ENCODE results near the gene ANGPTL8. TPM values are rescaled to one million over a fixed set of nuclear protein-coding genes. Genes with fewer than 3 reads are reported as not detected.

ANGPTL8 gene
- polyA plus RNA-seq, 3 donors = 0.19 to 0.96 (median 0.74) TPM

DNA sequence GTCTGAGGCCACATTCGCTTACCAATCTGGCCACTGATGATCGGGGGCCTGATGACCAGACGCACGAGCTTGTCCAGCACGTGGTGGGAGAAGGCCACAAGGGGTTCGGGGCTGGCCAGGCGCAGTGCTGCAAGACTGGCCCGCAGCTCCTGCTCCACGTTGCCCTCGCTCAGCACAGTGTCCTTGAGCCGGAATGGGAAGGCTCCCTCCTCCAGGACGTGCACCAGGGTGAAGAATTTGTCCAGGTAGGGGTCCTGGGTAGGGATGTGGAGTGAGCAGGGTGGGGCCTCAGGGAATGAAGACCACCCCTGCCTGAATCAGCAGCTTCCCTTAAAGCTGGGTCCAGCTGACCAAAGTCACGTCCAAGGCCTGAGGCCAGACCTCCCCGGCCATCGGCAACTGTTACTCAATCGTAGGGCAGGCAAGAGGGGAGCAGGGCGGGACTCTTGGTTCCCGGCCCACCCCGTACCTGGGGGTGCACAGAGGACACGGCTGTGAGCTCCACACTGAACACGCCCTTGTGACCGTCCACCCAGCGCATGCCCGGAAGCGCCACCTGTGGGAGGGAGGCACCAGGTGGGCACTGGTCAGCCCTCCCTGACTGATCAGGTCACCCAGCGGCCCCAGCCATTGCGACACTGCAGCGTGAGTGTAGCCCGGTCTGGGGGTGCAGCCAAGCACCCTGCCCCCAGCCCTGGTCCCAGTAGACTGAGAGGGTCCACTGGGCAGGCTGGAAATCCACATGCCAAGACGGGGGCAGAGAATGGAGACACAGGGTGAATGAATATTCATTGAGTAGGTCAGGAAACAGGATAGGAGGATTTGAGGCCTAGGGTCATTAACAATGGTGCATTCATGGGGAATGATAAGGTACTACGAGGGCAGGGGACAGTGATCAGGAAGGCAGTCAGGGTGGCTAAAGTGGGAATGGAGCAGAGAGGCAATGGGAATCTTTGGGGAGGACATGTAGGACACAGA is 2.8 kb upstream of the ANGPTL8 start:
- no peak for DNase-seq

DNA sequence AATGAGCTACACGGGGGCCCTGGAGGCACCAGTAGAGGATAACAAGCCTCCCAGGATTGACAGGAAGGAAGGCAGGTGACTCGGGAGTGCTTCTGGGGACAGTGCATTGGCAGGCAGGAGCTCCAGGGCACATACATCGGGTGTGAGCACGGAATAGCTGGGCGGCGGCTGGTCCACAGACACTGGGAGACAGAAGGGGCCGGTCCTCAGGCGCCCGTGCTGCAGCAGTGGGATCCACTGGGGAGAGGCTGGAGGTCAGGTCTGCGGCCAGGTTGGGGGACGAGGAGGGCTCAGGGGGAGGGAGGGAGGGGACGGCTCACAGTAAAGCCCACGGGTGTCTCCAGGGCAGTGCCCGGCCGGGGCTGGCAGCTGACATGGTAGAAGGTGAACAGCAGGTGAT is 2.1 kb upstream of the ANGPTL8 start:
- no peak for DNase-seq

DNA sequence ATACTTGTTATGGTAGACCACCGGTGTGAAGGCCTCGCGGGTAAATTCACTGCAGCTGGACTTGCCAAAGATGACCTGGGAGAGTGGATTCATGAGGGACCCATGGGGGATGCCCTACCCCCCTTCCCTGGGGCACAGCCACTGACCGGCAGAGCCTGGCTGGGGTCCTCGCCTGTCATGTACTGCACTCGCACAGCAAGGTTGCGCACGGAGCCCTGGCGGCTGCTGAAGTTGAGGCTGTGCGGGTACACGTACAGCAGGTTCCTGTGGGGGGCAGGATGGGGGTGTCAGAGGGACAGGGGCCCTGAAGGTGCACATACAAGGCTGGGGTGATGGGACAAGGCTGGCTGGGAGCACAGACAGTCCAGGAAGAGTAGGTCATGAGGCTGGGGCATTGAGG is 1.4 kb upstream of the ANGPTL8 start:
- DNase-seq = no peak

DNA sequence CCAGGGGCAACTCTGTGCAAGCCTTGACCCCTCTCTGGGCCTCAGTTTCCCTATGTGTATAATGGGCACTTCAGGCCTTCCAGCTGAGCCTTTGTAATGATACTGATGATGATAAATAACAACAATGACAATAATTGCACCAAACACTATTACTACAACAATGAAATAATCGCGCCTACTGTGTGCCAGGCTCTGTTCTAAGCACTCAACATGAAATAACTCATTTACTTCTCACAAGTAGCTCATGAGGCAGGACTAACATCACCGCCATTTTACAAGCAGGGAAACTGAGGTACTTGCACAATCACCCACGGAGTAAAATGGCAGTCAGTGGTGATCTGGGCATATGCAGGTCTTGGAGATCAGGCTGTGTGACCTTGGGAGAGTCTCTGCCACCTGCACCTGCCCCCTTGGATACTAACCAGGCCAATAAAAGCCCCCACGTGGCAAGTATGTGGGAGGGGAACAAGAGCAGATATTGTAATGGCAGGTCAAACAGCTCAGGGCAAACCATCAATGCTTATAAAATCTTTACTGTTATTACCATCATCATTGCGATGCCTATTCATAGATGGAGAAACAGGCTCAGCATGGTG is 540 bp upstream of the ANGPTL8 start:
- DNase-seq = no peak

DNA sequence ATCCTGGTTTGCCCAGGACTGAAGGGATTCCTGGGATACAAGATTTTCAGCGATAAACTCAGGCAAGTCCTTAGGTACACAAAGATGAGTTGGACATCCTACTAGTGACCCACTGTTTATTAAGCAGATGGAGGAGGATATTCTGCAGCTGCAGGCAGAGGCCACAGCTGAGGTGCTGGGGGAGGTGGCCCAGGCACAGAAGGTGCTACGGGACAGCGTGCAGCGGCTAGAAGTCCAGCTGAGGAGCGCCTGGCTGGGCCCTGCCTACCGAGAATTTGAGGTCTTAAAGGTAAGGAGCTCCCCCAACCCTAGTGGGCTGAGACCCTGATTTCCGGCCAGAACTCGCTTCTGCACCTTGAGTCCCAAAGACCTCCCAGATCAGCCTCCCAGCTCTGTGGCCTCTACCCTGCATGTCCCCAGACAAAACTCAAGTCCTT is 607 bp downstream of the ANGPTL8 start:
- DNase-seq = no peak

DNA sequence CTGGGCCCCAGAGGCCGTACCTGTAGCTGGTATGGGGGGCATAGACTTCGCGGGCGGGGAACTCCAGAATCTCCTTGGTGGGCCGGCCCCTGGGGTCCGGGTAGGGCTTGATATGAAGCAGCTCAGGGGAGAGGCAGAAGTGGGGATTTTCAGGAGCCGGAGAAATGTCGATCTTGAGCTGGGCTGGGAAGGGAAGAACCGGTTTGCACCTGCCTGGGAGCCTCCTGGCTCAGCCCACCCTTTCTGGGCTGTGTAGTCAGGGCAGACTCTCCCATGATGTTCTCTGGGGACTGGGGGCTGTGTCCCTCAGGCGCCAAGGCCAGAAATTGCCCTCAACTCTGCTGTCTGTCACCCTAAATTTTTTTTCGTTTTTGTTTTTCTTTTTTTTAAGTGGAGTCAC is 2.6 kb downstream of the ANGPTL8 start:
- DNase-seq = no peak

DNA sequence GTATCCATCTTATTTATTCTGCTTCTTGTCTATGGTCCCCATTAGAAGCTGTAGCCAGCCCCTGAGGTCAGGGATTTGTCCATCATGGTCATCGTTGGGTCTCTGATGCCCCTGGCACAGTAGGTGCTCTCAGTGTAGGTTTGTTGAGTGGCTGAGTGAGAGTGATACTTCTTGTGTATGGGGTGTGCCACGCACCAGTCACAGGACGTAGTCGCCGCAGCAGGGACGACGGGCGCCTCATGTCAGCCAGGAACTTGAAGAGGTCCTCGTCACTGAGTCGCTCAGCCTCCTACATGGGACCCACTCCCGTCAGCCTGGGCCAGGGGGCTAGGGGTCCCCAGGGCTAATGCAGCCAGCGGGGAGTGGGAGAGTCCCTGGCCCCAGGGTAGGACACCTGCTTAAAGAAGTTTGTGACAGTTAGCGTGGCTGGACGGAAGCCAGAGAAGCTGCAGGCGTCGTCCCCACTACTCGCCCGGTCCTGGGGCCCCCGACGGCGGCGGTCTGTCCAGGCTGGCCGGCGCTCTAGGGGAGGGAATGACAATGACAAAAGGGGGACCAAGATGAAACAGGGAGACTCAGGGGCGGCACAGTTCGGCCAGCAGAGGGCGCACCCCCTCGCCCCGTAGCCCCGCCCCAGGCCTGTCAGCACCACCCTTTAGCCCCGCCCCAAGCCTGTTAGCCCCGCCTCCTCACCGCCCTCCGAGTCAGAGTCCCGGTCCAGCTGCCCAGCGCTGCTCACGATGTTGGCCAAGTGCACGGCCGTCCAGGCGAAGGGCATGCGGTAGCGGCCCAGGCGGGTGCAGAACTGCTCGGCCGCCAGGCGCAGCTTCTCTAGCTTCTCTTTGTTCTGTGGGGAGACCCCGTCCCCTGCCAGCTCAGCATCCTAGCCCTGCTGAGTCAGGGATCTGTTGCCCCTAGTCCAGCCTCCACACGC is 3.7 kb downstream of the ANGPTL8 start:
- DNase-seq = peak; percentile 74

DNA sequence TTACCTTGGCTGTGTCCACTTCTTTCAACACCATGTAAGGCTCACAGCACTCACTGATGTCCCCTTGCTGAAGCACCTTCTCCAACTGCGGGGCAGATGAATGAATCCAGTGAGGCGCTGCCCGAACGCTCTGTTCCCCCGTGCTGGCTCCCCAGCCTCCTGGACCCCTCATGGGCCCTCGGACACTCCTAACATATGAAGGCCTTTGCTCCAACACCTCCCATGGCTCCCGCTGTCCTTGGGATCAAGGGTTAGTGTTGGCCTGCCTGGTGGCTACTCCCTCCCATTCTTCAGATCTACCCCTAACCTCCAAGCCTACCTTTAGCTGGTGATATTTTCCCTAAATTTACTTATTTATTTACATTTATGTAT is 4.4 kb downstream of the ANGPTL8 start:
- no peak for DNase-seq

DNA sequence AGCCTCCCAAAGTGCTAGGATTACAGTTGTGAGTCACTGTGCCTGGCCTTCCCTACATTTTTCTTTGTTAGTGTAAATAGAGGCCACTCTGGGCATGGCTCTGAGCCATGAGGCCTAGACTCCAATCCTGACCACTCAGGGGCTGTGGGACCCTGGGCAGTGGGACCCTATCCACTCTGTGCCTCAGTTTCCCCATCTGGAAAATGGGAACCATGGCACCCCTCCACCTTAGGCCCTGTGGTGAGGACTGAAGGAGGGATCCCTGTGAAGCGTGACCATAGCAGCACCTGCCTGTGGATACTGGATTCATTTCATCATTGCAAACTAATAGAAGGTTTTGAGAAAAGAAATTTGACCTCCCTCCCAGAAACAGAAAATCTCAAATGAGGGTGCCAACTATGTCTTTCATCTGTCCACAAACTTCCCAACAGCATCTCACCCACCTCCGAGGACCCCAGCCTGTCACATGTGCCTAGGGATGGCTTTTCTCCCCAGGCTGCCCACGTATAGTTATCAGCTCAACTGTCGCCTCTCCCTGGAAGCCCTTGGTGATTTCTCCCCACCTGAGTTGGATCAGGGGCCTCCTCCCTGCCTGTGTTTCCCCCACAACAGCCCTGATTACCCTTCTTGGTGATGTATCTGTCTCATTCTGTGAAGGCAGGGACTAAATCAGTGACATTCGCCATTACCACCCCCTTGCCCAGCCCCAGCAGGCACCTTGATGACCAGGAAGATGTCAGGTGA is 5.6 kb downstream of the ANGPTL8 start:
- DNase-seq = no peak

DNA sequence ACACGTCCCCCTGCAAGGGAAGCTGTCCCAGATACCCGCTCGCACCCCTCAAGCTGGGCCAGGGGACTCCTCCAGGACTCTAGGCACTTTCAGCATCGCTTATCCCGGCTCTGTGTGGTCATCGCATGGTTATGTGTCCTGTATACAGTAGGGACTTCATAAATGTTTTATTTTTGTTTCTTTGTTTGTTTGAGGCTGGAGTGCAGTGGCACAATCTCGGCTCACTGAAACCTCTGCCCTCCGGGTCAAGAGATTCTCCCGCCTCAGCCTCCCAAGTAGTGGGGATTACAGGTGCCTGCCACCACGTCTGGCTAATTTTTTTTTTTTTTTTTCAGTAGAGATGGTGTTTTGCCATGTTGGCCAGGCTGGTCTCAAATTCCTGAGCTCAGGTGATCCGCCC is 7.5 kb downstream of the ANGPTL8 start:
- DNase-seq = no peak

DNA sequence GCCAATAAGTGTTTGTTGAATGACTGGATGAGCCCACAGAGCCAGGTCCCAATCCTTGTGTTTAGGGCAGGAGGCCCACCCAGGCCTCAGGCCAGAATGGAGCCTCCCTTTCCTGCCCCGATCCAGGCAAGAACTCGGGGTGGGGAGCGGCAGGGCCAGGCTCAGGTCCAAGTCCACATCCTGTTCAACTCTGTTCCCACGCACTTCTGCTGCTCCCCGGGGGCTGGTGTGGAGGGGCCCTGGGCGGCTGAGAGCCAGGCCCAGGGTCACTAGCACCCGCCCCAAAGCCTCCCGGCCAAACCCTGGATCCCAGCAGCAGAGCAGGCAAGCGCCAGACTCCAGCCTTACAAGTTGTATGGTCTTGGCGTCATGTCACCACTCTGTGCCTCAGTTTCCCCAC is 8.0 kb downstream of the ANGPTL8 start:
- no peak for DNase-seq

DNA sequence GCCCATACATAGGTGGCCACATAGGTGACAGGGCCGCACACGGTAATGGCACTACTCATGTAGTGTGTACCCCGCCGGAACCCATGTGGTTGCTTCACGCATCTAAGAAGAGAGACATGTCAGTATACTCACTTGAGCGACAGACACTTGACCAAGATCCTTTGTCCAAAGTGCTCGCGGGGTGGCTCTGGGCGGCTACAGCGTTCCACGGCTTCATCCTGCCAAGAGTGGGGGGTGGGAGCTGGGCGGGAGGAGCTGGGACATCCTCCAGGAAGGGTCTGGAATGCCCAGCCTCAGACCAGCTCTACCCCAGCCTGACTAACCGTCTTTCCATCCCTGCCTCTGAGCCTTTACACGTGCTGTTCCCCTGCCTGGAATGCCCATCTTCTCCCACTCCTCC is 8.5 kb downstream of the ANGPTL8 start:
- DNase-seq = no peak

DNA sequence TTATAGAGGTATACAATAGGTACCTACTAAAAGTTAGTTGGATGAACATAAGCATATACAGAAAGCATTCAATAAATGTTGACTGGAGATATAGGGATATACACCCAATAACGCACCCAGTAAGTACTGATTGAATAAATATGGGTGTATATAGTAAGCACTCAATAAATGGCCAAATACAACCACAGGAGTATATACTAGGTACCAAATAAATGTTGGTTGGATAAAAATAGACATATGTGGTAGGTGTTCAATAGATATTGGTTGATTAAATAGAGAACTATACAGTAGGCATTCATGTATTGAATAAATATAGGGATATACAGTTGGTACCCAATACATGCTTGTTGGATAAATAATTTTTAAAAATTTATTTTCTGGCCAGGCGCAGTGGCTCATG is 9.4 kb downstream of the ANGPTL8 start:
- DNase-seq = no peak

DNA sequence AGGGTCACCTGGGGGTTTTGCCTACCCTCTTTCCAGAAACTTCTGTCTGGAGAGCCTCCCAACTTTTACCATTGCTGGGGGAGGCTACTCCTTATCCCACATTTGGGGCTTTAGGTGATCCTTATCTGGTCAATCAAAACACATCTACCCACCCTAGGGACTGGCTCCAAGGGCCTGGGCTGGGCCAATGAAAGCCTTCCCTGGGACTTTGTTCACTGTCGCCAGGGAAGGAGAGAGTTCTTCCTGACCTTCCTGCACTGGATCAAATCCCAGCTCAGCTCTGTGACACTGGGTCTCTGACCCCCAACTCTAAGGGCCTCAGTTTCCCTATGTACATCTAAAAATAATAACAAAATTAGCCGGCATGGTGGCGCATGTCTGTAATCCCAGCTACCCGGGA is 11.8 kb downstream of the ANGPTL8 start:
- DNase-seq = no peak

DNA sequence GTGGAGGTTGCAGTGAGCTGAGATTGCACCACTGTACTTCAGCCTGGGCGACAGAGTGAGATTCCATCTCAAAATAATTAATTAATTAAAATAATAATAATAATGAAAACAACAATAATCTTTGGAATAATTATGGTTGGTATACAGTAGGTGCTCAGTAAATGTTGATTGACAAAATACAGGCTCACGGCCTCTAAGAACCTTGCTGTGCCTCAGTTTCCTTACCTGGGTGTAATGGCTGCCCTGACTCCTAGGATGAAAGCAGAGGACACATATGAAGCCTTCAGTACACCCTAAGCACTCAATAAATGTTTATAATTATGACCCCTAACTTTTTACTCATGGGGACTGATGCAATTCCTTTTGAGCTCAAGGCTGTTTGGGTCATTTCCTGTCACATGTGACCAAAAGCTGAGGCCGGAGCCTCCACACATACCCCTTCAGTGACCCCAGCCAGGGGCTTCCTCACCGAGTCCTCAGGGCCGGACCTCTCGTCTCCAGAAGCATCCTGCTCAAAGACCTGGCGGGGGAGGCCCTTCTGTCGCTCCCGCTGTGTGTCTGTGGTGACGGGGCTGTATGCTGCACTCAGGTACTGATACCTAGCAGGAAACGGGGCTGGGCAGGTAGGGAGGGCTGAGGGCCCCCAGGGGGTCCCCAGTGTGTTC is 12.4 kb downstream of the ANGPTL8 start:
- no peak for DNase-seq

DNA sequence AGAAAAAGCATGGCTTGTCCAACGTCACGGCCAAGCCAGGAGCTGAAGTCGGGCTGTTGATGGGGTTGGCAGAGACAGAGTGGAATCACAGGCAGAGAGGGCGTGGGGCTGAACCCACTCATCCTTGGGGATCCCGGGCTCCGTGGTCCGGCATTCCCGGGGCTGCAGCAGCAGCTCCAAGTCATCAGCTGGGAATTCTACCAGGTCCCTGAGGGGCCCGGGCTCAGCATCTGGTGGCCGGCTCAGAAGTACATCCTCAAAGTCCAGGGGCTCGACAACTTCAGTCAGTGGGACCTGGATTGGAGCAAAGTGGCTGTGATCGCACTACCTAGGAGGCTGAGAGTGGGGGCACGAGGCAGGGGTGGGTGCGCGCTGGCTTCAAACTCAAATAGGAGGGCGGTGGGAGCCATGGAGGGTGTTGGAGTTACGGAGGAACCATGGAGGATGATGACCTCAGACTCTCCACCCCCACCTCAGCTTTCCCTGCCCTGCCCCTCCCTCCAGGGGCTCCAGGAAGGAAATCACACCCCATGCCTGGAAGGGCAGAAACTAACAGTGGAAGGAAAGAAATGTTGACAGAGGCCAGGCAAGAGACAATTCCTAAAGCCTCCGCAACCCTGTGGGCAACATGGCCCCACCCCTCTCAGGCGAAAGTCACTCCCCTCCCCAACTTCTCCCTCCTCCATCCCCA is 13.4 kb downstream of the ANGPTL8 start:
- DNase-seq = no peak

DNA sequence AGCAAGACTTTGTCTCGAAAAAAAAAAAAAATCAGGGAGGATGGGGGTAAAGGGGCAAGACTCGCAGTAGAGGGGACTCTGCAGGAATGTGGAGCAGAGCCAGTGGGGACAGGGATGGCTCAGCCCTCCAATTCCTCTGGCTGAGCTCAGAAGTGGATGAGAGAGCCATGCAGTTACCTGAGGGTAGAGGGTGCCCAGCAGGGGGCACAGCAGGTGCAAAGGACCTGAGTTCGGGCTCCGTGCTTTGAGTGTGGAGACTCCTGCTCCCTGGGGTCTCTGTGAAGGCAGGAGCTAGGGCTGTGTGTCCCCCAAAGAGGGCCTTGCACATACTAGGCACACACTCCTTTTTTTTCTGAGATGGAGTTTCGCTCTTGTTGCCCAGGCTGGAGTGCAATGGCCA is 15.2 kb downstream of the ANGPTL8 start:
- DNase-seq = no peak

DNA sequence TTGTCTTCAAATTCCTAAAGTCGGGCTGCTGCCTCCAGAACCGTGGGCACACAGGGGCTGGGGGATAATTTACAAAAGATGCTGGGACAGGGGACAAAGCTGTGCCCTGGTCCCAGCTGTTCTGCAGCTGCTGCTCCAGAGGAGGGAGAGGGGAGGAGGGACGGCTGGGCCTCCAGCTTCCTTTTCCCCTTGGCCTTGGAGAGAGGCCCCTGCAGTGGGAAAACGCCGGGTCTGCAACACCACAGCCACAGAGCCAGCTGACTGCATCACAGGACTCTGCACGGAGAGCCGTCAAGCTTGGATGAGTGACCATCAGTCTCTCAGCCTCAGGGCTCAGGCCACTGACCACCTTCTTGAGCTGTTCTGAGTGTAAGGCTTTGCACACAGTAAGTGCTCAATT is 16.8 kb downstream of the ANGPTL8 start:
- peak; percentile 72 for DNase-seq

DNA sequence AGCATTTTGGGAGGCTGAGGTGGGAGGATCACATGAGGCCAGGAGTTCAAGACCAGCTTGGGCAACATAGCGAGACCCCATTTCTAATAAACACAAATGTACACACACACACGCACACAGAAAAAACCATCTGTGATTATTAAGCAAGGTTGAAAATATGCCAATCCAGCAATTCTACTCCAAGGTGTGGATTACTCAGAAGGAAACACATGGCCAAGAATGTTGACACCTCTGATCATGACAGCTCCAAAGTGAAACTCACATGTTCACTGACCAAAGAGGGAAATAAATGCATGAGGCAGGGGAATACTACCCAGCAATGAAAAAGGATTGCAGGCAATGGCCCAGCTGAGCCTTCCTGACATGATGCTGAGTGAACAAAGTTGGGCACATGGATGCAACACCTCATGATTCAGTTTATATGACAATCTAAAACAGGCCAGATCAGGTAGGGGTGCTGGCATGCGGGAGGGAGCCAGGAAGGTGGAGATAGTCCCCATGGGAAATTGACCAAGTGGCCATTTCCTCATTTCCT is 18.5 kb downstream of the ANGPTL8 start:
- no peak for DNase-seq

DNA sequence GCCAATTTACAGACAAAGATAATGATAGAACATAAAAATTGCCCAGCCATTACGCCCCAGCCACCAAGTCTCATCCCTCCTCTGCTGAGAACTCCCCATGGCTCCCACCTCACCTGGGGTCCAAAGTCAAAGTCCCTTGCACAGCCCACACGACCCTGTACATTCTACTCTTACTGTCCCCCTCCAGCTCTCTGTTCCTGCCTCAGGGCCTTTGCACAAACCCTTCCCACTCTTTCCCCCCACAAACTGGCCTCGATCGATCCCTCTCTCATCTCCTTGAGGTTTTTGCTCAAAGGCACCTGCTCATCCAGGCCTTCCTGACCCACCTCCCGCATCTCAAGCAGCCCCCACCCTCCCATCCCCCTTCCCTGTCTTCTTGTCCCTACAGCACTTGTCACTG is 21.6 kb downstream of the ANGPTL8 start:
- DNase-seq = no peak

Data from renal pelvis (tissue), 4 donors.